HEK293T (cell line): ENCODE measurements around the gene TTC28.
"Not testable (repeated sequence)": the region's sequence is repeated elsewhere in the genome, so short reads cannot be mapped to it uniquely, and the experiment has no call there.

ENCODE experiments used
- BHLHE40 ChIP-seq: fragments of 450-650 bp; IDR thresholded peaks from 2 replicates; pipeline ENCODE4 v1.6.1; 2016; ENCODE audit warnings: mild to moderate bottlenecking, moderate library complexity, borderline replicate concordance
- CTBP1 ChIP-seq: fragments of 450-650 bp; IDR thresholded peaks from 2 replicates; pipeline ENCODE4 v1.6.1; 2016; ENCODE audit warnings: borderline replicate concordance
- ELF4 ChIP-seq: fragments of 450-650 bp; IDR thresholded peaks from 2 replicates; pipeline ENCODE4 v1.6.1; 2017; ENCODE audit warnings: antibody characterized with exemption
- FOXK2 ChIP-seq: fragments of 450-650 bp; IDR thresholded peaks from 2 replicates; pipeline ENCODE4 v1.6.1; 2016; ENCODE audit warnings: mild to moderate bottlenecking
- FOXM1 ChIP-seq: fragments of 450-650 bp; IDR thresholded peaks from 2 replicates; pipeline ENCODE4 v1.6.1; 2017; ENCODE audit warnings: mild to moderate bottlenecking, borderline replicate concordance
- L3MBTL2 ChIP-seq: fragments of 450-650 bp; conservative IDR thresholded peaks from 2 replicates; pipeline ENCODE4 v1.6.1; 2016; ENCODE audit warnings: mild to moderate bottlenecking

DNA sequence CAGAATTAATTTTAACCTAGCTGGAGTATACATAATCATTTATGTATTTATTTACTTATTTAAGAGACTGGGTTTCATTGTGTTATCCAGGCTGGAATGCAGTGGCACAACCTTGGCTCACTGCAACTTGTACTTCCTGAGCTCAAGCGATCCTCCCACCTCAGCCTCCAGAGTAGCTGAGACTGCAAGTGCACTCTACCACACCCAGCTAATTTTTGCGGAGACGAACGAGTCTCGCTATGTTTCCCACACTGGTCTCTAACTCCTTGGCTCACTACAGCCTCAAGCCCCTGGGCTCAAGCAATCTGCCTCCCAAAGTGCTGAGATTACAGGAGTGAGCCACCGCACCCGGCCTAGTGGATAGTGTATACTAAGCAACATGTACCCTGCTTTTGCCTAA, 1.5 kb downstream of the TTC28 start:
- TF ChIP-seq L3MBTL2, FOXM1, FOXK2, BHLHE40, CTBP1, ELF4: not testable (repeated sequence)
